ENCODE results near the gene NR4A1. TPM values are rescaled to one million over a fixed set of nuclear protein-coding genes. Genes with fewer than 3 reads are reported as not detected.

Gene NR4A1
- total RNA-seq, 6 donors from 2014 or later = 88.3 to 202 (median 156) TPM

- no peak for DNase-seq
- peaks cover 0 to 16% (median 0%) of the 10 kb centered on the region in 4 donors for H3K36me3 ChIP-seq
- peak overlapping the region; percentile 32 to 92 (median 44) for H3K27ac ChIP-seq
- no peak for TF ChIP-seq POLR2A (IDR thresholded peaks at IDR 0.05)
- no peak for TF ChIP-seq EP300 (IDR thresholded peaks at IDR 0.05)
- TF ChIP-seq CTCF (IDR thresholded peaks at IDR 0.05) = no peak
- TF ChIP-seq POLR2AphosphoS5 (IDR thresholded peaks at IDR 0.05) = no peak
- ATAC-seq (ENCODE audit: low FRiP score in 2 of 2) = no peak
- H3K9me3 ChIP-seq = no peaks in the 10 kb centered on the region
- peak overlapping the region in 2 of 4 donors; percentile 65 to 82 for H3K4me3 ChIP-seq
- peaks cover 0 to 17% (median 8%) of the 10 kb centered on the region in 4 donors for H3K27me3 ChIP-seq
- 68 to 69% methylated on average over 9 to 10 of the region's 10 CpGs for WGBS, 2 donors
- H3K4me1 ChIP-seq = peaks cover 28 to 47% (median 40%) of the 10 kb centered on the region in 4 donors
Measured at GRCh38 chr12:52005218-52005902, 45.9 kb upstream of the NR4A1 start.

- peak; percentile 54 to 60 for ATAC-seq (ENCODE audit: low FRiP score in 2 of 2)
- Histone ChIP-seq H3K4me3 (peak overlapping the region; percentile 14 to 82 (median 62)), H3K36me3 (peaks cover 0 to 24% (median 6%) of the 10 kb centered on the region in 4 donors), H3K9me3 (no peaks in the 10 kb centered on the region), H3K4me1 (peaks cover 32 to 54% (median 48%) of the 10 kb centered on the region in 4 donors), H3K27ac (peak overlapping the region; percentile 41 to 96 (median 94)), H3K27me3 (peaks cover 0 to 17% (median 8%) of the 10 kb centered on the region in 4 donors)
- DNase-seq = peak in 1 of 2 donors; percentile 87
- WGBS, 2 donors = 13 to 19% methylated on average over 20 to 28 of the region's 28 CpGs
- TF ChIP-seq POLR2AphosphoS5 (IDR thresholded peaks at IDR 0.05) = peak; percentile 64 to 83
- TF ChIP-seq CTCF (IDR thresholded peaks at IDR 0.05) = no peak
- TF ChIP-seq POLR2A (IDR thresholded peaks at IDR 0.05) = peak in 1 of 4 donors; percentile 52
- peak in 2 of 4 donors; percentile 84 to 86 for TF ChIP-seq EP300 (IDR thresholded peaks at IDR 0.05)
Measured at GRCh38 chr12:52005903-52006703, 45.1 kb upstream of the NR4A1 start.

GRCh38 chr12:52006726-52007157 is 44.5 kb upstream of the NR4A1 start, which contains the start of gene TAMALIN:
TSS of gene TAMALIN (plus strand) at chr12:52006946. CDS start at chr12:52007020, 74 bp downstream.
- Histone ChIP-seq H3K9me3 (no peaks in the 10 kb centered on the region), H3K4me1 (peaks cover 33 to 61% (median 50%) of the 10 kb centered on the region in 4 donors), H3K4me3 (peak within 1 kb of the TSS; percentile 59 to 82 (median 70)), H3K27me3 (peaks cover 0 to 17% (median 8%) of the 10 kb centered on the region in 4 donors), H3K27ac (peak within 1 kb of the TSS; percentile 92 to 96 (median 94)), H3K36me3 (peaks cover 0 to 30% (median 11%) of the 10 kb centered on the region in 4 donors)
- 0% methylated on average over 48 of the region's 60 CpGs; no CpG with 5 or more reads in 1 of the 2 donors for WGBS, 2 donors
- ATAC-seq (ENCODE audit: low FRiP score in 2 of 2) (peak; percentile 2 to 84), DNase-seq (peak; percentile 71 to 96)
- TF ChIP-seq CTCF (IDR thresholded peaks at IDR 0.05) (no peak), EP300 (IDR thresholded peaks at IDR 0.05) (peak in 1 of 4 donors; percentile 34), POLR2A (IDR thresholded peaks at IDR 0.05) (peak; percentile 81 to 95 (median 92)), POLR2AphosphoS5 (IDR thresholded peaks at IDR 0.05) (peak; percentile 93 to 96)

GRCh38 chr12:52007158-52007921 is 43.9 kb upstream of the NR4A1 start:
- peak overlapping the region; percentile 59 to 82 (median 70) for H3K4me3 ChIP-seq
- peak overlapping the region; percentile 92 to 96 (median 94) for H3K27ac ChIP-seq
- ATAC-seq (ENCODE audit: low FRiP score in 2 of 2) (peak; percentile 29 to 32), DNase-seq (peak; percentile 48 to 91)
- H3K36me3 ChIP-seq = peaks cover 0 to 36% (median 14%) of the 10 kb centered on the region in 4 donors
- TF ChIP-seq POLR2AphosphoS5 (IDR thresholded peaks at IDR 0.05) = peak; percentile 74
- peak in 2 of 4 donors; percentile 17 to 48 for TF ChIP-seq POLR2A (IDR thresholded peaks at IDR 0.05)
- TF ChIP-seq CTCF (IDR thresholded peaks at IDR 0.05) = peak in 2 of 6 experiments; percentile 17 to 19
- TF ChIP-seq EP300 (IDR thresholded peaks at IDR 0.05) = peak in 3 of 4 donors; percentile 25 to 68 (median 65)
- H3K4me1 ChIP-seq = peaks cover 38 to 67% (median 50%) of the 10 kb centered on the region in 4 donors
- H3K27me3 ChIP-seq = peaks cover 0 to 17% (median 8%) of the 10 kb centered on the region in 4 donors
- no peaks in the 10 kb centered on the region for H3K9me3 ChIP-seq
- WGBS, 2 donors = 5% methylated on average over 26 to 66 of the region's 72 CpGs

Measured in upper lobe of left lung (tissue), 6 donors.